HG02938 (cell line): Measurements from ENCODE around the gene PELI2.

ENCODE experiments used
- ATAC-seq: cut with Tn5 transposase; IDR thresholded peaks from one replicate; pipeline ENCODE4 v1.9.1; 2021; ENCODE audit warnings: mild to moderate bottlenecking, moderate library complexity; ENCODE audit not compliant: unreplicated experiment

The PELI2 gene

DNA sequence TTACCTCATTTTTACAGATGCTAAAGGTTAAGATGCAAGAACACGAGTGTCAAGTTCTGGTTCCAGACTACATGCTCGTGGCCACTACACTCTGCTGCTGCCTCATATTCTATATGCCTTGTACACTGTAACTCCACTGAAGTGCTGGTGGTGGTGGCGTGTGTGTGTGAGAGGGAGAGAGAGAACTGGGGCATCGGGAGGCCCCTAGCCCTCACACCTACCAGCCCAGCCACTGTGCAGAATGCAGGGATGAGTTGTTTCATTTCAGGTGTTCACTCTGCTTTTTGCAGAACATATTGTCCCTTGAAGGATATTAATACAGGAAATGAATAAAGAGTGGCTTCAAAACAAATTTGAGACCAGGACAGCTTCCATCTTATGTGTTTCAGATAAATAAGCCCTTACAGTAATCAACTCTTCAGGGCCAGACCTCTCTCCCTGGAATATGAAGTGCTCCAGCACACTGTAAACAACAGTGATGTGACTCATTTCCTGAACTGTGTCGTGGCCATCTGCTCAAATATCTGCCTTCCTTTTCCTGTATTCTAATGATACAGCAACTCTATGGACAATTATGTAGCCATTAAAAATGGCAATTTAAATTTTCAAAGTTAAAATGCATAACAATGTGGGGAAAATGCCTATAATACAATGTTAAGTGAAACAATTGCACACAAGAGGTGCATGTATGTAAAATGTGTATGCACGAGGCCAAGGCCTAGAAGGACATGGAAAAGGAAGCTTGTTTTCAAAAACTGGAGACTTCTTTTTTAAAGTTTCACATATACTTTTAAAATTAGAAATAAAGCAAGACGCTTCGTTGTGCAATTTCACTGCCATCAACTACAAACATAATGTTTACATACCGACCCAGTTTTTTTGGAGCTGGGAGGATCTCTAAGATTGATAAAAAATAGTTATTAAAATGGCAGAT is 215.4 kb downstream of the PELI2 start:
- ATAC-seq: no peak

DNA sequence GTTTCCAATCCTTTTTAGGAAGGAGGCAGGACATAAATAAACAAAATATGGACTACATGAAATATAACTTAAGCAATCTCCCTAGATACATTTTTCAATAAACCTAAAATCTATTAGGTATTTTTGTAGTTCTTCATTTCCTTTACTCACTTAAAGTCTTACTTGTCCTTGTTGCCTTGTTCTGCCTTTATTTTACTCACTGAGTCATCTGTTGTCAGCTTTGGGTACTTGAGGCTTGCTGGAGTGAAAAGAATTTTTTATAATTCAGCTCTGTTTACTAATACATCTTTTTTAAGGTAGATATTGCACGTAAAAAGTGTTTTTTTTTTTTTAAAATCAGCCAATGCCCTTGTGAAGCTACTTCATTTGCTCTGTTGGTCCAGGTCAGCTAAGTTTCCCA is 216.2 kb downstream of the PELI2 start:
- ATAC-seq: no peak

DNA sequence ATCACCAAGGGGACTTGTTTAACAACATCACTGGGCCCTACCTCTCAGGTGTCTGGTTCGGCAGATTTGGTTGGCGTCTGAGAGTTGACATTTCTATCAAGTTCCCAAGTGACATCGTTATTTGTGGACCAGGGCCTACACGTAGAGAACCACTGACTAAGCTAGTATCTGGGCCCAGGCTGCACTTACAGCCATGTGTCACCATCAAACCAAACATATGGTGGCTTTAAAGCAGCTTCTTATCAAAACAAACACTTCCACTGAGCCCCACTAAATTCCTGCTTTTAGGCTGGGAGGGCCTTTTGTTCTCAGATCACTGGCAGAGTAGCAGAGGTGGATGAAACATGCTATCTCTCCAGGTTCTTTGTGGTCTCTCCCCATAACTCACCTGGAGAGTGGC is 220.5 kb downstream of the PELI2 start:
- ATAC-seq: no peak

DNA sequence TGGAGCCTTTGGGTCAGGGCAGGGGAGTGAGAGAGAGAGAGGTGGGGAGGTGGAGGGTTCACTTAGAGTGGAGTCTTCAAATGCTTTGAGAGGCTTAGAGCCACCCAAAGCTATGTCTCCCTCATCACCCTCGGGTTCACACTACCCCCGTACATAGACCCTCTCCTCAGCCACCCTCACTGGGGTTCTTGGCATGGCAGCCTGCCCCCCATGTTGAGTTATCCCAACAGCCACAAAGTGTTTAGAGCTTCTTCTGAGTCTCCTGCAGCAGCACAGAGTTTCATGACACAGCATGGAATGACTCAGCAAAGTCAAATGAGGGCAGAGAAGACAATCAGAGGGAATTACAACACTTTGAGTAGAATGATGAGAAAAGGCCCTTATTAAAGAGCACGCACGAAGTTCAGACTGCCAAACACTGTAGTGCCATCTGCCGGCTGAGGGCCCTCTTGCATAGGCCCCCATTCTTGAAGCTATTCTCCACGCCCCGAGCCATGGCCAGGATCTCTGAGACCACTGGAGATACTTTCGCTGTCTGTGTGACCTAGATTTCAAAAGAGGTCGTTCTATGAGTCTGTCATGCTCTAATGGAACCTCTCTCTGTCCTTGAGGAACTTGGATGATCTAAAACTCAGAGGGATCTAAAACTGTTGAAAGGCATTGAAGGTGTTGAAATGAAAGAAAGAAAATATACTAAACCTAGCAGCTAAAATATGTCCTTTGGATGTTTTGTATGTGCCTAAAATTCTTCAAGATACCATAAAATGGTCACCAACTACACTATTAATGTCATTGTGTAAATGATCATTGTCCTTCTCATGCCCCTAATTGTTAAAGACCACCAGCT is 221.9 kb downstream of the PELI2 start:
- ATAC-seq: peak; percentile 74

DNA sequence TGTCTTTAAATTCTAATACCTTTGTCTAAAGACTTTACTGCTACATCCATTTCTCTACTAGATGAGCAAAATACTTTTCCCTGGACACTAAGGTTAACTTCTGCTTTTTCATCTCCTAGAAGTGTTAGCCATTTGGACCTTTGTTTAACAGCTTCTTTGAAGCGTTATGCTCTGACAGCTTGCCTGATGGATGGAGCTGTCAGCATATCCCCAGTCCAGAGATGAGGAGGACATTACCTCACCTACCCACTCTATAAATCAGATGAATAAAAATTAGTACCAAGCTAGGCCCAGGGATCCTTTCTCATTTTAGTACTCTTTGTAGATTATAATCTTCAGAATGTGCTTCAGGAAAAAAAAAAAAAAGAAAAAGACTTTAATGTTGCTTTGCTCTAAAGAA is 222.7 kb downstream of the PELI2 start:
- no peak for ATAC-seq

DNA sequence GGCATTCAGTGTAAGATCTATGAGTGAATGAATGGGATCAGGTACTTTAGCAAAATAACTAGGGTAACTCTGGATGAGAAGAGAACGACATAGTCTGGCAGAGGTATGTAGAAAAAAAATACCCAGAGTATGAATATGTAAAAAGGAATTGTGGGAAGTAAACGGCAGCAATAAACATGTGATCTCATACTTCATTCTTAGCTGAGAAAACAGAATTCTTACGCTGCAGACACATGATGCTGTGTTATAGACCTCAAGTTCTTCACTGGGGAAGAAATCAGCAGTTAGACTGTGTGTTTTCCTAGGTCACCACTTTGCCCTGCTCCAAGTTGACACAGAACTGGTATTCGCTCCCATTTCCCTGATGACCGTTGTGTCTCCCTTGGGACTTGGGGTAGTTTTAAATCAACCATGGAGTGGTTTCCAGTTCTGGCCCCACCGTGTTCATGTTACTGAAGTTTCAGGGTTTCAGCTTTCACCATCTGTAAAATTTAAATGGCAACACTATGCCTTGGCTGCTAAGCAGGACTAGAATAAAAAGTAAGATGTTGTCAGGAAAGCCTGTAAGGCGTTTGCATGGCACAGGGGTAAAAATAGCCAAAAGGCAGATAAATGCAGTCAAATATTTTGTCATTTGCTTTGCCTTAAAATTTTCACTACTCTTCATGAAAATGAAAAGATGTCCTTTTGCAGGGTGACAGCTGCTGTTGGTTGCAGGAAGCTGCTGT is 223.7 kb downstream of the PELI2 start:
- ATAC-seq: no peak

DNA sequence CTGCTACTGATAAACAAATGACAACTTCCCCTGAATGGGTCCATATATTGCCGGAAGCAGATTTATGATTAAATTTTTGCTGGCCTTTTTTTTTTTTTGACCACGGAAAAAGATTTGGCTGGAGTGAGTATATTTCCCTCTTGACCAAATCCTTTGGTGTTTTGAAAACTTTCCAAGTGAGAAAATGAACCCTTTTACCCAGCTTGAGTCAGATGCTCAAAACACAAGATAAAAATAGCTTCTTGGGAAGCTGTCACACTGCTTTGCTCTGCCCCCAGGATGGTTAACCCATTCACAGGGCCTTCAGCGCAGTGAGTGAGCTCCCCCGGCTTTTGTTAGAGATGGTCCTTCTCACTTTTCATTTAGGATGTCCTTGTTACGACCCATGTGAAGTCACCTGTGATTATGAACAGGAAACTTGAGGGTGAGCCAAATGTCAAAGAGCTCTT is 224.3 kb downstream of the PELI2 start:
- no peak for ATAC-seq

DNA sequence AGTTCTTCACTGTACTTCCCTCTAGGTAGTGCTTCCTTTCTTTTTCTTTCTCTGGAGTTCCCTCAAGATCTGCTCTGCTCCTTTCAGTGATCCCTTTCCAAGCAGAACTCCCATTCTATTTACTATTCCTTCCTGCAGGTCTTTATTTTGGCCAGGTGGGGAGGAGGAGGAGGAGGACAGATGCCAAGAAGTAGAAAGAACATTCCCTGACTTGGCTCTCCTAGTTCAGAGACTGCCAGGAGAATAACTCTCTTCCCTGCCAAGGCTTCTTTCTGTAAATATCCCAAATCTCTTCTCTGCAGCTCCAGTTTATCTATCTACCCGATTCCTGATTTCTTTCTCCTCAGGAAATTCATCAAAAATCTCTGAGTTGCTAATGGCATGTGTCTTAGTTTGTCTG is 231.7 kb downstream of the PELI2 start:
- ATAC-seq: no peak
